Neural progenitor cell (in vitro differentiated cells): Measurements from ENCODE around the gene CARMIL1.

ENCODE experiments used
- CTCF ChIP-seq: fragments of 200-600 bp; sonication (generic); IDR thresholded peaks from 2 replicates; pipeline ENCODE4 v1.5.1; 2017; ENCODE audit warnings: antibody characterized with exemption, mild to moderate bottlenecking
- EZH2 ChIP-seq: fragments of 200-600 bp; sonication (generic); IDR thresholded peaks from 2 replicates; pipeline ENCODE4 v1.6.1; 2017; ENCODE audit warnings: antibody characterized with exemption, mild to moderate bottlenecking, moderate library complexity

- TF ChIP-seq CTCF (no peak), EZH2 (no peak)
Measured at GRCh38 chr6:25503686-25504085, 224.5 kb downstream of the CARMIL1 start.
